ENCODE measurements around the gene HIKESHI. TPM values are rescaled to one million over a fixed set of nuclear protein-coding genes. Genes with fewer than 3 reads are reported as not detected.
"Not testable (repeated sequence)": the region's sequence is repeated elsewhere in the genome, so short reads cannot be mapped to it uniquely, and the experiment has no call there.

HIKESHI gene
- total and polyA plus RNA-seq, 2 experiments from 2014 or later, result 71.2 to 162 TPM

DNA sequence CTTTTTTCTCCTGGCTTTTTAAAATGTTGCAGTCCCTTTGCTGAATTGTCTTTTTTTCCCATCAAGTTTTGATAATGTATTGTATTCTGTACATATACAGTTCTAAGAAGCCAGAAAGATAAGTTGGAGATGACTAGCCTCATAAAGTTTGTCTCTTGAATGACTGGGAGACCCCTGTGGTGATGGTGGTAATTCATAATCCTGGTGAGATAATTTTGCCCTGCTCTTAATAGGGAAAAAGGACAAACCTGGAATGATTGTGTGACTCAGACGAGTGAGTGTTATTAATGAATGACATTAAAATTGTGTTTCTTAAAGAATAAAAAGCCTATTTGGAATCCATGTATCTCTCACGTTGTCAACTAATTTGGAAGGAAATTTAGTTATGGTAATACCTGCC lies 1.2 kb downstream of the HIKESHI start (continued):
- TF ChIP-seq, protein P1, sequence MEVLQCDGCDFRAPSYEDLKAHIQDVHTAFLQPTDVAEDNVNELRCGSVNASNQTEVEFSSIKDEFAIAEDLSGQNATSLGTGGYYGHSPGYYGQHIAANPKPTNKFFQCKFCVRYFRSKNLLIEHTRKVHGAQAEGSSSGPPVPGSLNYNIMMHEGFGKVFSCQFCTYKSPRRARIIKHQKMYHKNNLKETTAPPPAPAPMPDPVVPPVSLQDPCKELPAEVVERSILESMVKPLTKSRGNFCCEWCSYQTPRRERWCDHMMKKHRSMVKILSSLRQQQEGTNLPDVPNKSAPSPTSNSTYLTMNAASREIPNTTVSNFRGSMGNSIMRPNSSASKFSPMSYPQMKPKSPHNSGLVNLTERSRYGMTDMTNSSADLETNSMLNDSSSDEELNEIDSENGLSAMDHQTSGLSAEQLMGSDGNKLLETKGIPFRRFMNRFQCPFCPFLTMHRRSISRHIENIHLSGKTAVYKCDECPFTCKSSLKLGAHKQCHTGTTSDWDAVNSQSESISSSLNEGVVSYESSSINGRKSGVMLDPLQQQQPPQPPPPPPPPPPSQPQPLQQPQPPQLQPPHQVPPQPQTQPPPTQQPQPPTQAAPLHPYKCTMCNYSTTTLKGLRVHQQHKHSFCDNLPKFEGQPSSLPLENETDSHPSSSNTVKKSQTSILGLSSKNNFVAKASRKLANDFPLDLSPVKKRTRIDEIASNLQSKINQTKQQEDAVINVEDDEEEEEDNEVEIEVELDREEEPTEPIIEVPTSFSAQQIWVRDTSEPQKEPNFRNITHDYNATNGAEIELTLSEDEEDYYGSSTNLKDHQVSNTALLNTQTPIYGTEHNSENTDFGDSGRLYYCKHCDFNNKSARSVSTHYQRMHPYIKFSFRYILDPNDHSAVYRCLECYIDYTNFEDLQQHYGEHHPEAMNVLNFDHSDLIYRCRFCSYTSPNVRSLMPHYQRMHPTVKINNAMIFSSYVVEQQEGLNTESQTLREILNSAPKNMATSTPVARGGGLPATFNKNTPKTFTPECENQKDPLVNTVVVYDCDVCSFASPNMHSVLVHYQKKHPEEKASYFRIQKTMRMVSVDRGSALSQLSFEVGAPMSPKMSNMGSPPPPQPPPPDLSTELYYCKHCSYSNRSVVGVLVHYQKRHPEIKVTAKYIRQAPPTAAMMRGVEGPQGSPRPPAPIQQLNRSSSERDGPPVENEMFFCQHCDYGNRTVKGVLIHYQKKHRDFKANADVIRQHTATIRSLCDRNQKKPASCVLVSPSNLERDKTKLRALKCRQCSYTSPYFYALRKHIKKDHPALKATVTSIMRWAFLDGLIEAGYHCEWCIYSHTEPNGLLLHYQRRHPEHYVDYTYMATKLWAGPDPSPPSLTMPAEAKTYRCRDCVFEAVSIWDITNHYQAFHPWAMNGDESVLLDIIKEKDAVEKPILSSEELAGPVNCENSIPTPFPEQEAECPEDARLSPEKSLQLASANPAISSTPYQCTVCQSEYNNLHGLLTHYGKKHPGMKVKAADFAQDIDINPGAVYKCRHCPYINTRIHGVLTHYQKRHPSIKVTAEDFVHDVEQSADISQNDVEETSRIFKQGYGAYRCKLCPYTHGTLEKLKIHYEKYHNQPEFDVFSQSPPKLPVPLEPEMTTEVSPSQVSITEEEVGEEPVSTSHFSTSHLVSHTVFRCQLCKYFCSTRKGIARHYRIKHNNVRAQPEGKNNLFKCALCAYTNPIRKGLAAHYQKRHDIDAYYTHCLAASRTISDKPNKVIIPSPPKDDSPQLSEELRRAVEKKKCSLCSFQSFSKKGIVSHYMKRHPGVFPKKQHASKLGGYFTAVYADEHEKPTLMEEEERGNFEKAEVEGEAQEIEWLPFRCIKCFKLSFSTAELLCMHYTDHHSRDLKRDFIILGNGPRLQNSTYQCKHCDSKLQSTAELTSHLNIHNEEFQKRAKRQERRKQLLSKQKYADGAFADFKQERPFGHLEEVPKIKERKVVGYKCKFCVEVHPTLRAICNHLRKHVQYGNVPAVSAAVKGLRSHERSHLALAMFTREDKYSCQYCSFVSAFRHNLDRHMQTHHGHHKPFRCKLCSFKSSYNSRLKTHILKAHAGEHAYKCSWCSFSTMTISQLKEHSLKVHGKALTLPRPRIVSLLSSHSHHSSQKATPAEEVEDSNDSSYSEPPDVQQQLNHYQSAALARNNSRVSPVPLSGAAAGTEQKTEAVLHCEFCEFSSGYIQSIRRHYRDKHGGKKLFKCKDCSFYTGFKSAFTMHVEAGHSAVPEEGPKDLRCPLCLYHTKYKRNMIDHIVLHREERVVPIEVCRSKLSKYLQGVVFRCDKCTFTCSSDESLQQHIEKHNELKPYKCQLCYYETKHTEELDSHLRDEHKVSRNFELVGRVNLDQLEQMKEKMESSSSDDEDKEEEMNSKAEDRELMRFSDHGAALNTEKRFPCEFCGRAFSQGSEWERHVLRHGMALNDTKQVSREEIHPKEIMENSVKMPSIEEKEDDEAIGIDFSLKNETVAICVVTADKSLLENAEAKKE (CRISPR knock-in tag; IDR thresholded peaks at IDR 0.05), result no peak

DNA sequence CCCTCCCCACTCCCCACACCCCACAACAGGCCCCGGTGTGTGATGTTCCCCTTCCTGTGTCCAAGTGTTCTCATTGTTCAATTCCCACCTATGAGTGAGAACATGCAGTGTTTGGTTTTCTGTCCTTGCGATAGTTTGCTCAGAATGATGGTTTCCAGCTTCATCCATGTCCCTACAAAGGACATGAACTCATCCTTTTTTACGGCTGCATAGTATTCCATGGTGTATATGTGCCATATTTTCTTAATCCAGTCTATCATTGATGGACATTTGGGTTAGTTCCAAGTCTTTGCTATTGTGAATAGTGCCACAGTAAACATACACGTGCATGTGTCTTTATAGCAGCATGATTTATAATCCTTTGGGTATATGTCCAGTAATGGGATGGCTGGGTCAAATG lies 6.7 kb downstream of the HIKESHI start:
- H3K4me1 Mint-ChIP-seq, result not testable (repeated sequence)
- peaks cover 67% of the 10 kb centered on the region for H3K79me2 ChIP-seq (replicated peaks; ENCODE audit: insufficient read depth)

DNA sequence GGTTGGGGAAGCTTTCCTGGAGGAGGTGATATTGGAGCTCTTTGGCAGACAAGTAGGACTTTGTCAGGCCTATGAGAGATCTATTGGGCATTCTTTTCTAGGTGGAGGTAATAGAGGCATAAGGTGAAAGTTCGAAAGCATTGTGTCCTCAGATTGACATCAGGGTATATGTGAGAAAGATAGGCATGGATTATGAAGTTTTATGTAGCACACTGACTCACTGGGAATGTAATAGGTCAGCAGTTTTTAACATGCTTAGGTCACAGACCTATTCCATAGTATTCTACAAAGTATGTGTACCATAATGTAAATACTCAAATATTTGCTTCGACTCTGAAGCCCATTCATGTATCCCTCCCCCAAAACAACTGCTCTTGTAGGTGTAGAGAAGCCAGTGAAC lies 11.8 kb downstream of the HIKESHI start:
- H3K27me3 Mint-ChIP-seq (ENCODE audit: insufficient read depth, low read depth, poor library complexity), result peaks cover 3% of the 10 kb centered on the region
- no peaks in the 10 kb centered on the region for H3K9me3 Mint-ChIP-seq
- Histone ChIP-seq H2AFZ (no peak overlapping the region), H3K4me1 (ENCODE audit: insufficient read depth) (0 out of 2 replicates have a peak, but pooled peaks cover 7% of the 10 kb centered on the region), H3K4me3 (no peak overlapping the region), H3K4me2 (no peak overlapping the region), H3K27me3 (ENCODE audit: insufficient read depth) (no peaks in the 10 kb centered on the region), H3K79me2 (replicated peaks; ENCODE audit: insufficient read depth) (peaks cover 62% of the 10 kb centered on the region), H3K36me3 (ENCODE audit: insufficient read depth) (no peaks in the 10 kb centered on the region), H4K20me1 (replicated peaks; ENCODE audit: insufficient read depth) (peaks cover 13% of the 10 kb centered on the region; the same call in 1 of the 2 replicates), H3K9me2 (ENCODE audit: insufficient read depth) (no peaks in the 10 kb centered on the region), H3F3A (replicated peaks; ENCODE audit: low read depth) (no peaks in the 10 kb centered on the region), H3K27ac (ENCODE audit: low read depth) (no peak overlapping the region)
- H3K4me1 Mint-ChIP-seq, result peaks cover 5% of the 10 kb centered on the region; the same call in 1 of the 3 replicates
- peaks cover 28% of the 10 kb centered on the region; the same call in 2 of the 3 replicates for H3K36me3 Mint-ChIP-seq (ENCODE audit: low read depth)
- no peak overlapping the region for H3K4me3 Mint-ChIP-seq
- ATAC-seq (no peak), DNase-seq (ENCODE audit: low spot score) (no peak)
- no peak overlapping the region for H3K27ac Mint-ChIP-seq
- TF ChIP-seq POLR2AphosphoS5 (IDR thresholded peaks at IDR 0.05; ENCODE audit: low read depth), result no peak
- TF ChIP-seq, protein P2, sequence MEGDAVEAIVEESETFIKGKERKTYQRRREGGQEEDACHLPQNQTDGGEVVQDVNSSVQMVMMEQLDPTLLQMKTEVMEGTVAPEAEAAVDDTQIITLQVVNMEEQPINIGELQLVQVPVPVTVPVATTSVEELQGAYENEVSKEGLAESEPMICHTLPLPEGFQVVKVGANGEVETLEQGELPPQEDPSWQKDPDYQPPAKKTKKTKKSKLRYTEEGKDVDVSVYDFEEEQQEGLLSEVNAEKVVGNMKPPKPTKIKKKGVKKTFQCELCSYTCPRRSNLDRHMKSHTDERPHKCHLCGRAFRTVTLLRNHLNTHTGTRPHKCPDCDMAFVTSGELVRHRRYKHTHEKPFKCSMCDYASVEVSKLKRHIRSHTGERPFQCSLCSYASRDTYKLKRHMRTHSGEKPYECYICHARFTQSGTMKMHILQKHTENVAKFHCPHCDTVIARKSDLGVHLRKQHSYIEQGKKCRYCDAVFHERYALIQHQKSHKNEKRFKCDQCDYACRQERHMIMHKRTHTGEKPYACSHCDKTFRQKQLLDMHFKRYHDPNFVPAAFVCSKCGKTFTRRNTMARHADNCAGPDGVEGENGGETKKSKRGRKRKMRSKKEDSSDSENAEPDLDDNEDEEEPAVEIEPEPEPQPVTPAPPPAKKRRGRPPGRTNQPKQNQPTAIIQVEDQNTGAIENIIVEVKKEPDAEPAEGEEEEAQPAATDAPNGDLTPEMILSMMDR (conservative IDR thresholded peaks at IDR 0.05; ENCODE audit: low read depth in 2 of 2), result no peak
- TF ChIP-seq, protein P3, sequence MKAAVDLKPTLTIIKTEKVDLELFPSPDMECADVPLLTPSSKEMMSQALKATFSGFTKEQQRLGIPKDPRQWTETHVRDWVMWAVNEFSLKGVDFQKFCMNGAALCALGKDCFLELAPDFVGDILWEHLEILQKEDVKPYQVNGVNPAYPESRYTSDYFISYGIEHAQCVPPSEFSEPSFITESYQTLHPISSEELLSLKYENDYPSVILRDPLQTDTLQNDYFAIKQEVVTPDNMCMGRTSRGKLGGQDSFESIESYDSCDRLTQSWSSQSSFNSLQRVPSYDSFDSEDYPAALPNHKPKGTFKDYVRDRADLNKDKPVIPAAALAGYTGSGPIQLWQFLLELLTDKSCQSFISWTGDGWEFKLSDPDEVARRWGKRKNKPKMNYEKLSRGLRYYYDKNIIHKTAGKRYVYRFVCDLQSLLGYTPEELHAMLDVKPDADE (IDR thresholded peaks at IDR 0.05), result no peak
- no peak for TF ChIP-seq JUNB (IDR thresholded peaks at IDR 0.05; ENCODE audit: unreplicated experiment)
- TF ChIP-seq, protein P4, sequence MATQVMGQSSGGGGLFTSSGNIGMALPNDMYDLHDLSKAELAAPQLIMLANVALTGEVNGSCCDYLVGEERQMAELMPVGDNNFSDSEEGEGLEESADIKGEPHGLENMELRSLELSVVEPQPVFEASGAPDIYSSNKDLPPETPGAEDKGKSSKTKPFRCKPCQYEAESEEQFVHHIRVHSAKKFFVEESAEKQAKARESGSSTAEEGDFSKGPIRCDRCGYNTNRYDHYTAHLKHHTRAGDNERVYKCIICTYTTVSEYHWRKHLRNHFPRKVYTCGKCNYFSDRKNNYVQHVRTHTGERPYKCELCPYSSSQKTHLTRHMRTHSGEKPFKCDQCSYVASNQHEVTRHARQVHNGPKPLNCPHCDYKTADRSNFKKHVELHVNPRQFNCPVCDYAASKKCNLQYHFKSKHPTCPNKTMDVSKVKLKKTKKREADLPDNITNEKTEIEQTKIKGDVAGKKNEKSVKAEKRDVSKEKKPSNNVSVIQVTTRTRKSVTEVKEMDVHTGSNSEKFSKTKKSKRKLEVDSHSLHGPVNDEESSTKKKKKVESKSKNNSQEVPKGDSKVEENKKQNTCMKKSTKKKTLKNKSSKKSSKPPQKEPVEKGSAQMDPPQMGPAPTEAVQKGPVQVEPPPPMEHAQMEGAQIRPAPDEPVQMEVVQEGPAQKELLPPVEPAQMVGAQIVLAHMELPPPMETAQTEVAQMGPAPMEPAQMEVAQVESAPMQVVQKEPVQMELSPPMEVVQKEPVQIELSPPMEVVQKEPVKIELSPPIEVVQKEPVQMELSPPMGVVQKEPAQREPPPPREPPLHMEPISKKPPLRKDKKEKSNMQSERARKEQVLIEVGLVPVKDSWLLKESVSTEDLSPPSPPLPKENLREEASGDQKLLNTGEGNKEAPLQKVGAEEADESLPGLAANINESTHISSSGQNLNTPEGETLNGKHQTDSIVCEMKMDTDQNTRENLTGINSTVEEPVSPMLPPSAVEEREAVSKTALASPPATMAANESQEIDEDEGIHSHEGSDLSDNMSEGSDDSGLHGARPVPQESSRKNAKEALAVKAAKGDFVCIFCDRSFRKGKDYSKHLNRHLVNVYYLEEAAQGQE (IDR thresholded peaks at IDR 0.05; ENCODE audit: unreplicated experiment), result no peak

More for the DNA sequence above, 6.7 kb downstream of the HIKESHI start:
- H3K9me2 ChIP-seq (ENCODE audit: insufficient read depth); H3K4me3 ChIP-seq; DNase-seq (ENCODE audit: low spot score); H3F3A ChIP-seq (replicated peaks; ENCODE audit: low read depth); H3K4me1 ChIP-seq (ENCODE audit: insufficient read depth); H3K4me2 ChIP-seq; H3K9me3 Mint-ChIP-seq; H3K4me3 Mint-ChIP-seq; H3K27ac ChIP-seq (ENCODE audit: low read depth); H3K36me3 ChIP-seq (ENCODE audit: insufficient read depth); H3K27me3 Mint-ChIP-seq (ENCODE audit: insufficient read depth, low read depth, poor library complexity); H3K27me3 ChIP-seq (ENCODE audit: insufficient read depth); ATAC-seq; H2AFZ ChIP-seq; H3K27ac Mint-ChIP-seq: not testable (repeated sequence)
- H3K36me3 Mint-ChIP-seq (ENCODE audit: low read depth), result peaks cover 24% of the 10 kb centered on the region; the same call in 2 of the 3 replicates
- H4K20me1 ChIP-seq (replicated peaks; ENCODE audit: insufficient read depth), result peaks cover 13% of the 10 kb centered on the region; the same call in 1 of the 2 replicates
